NCI-H1930 (cell line): ENCODE data around the gene BIRC7.

Experiments used
- DNase-seq, 2 experiments: peaks; one replicate each; lab custom pipeline; 2025; lab: John Stamatoyannopoulos, UW

The BIRC7 gene

GRCh38 chr20:63265891-63266515 lies 30.3 kb downstream of the BIRC7 start:
- no peak for DNase-seq

GRCh38 chr20:63267691-63268090 lies 32.0 kb downstream of the BIRC7 start:
- DNase-seq: no peak

DNA sequence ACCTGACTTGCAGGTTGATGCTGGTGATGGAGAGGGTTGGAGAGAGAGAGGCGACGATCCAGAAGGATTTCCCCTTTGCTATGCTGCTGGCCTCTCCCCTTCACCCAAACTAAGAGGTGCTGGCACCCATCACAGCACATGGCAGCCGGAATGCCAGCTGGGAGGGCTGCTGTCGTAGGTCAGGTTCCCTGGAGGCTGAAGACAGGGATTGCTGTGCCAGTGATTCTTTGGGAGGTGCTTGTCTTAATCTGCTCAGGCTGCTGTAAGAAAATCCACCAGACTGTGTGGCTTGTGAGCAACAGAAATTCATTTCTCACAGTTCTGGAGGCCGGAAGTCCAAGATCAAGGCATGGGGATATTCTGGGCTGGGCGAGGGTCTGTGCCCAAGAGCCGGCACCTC lies 32.6 kb downstream of the BIRC7 start:
- DNase-seq: no peak

GRCh38 chr20:63268671-63269439 lies 33.1 kb downstream of the BIRC7 start:
- no peak for DNase-seq

DNA sequence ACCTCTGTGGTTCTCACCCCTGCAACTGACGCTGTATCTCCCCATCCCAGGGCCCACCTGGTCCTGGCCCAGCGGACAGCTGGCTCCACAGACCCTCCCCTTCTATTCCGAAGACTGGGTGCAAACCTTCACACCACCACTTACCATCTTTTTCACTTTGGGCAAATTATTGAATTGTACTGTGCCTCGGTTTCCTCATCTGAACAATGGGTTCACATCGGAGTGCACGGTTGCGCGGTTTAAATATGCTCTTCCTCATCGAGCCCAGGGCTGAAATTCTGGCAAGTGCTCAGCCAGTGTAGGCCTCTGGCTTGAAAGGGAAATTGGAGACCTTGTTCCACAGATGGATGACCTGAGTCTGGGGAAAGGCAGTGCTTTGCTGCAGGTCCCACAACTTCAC lies 34.0 kb downstream of the BIRC7 start:
- no peak for DNase-seq

- DNase-seq: no peak
Observed at GRCh38 chr20:63270606-63271325, 35.1 kb downstream of the BIRC7 start.

DNA sequence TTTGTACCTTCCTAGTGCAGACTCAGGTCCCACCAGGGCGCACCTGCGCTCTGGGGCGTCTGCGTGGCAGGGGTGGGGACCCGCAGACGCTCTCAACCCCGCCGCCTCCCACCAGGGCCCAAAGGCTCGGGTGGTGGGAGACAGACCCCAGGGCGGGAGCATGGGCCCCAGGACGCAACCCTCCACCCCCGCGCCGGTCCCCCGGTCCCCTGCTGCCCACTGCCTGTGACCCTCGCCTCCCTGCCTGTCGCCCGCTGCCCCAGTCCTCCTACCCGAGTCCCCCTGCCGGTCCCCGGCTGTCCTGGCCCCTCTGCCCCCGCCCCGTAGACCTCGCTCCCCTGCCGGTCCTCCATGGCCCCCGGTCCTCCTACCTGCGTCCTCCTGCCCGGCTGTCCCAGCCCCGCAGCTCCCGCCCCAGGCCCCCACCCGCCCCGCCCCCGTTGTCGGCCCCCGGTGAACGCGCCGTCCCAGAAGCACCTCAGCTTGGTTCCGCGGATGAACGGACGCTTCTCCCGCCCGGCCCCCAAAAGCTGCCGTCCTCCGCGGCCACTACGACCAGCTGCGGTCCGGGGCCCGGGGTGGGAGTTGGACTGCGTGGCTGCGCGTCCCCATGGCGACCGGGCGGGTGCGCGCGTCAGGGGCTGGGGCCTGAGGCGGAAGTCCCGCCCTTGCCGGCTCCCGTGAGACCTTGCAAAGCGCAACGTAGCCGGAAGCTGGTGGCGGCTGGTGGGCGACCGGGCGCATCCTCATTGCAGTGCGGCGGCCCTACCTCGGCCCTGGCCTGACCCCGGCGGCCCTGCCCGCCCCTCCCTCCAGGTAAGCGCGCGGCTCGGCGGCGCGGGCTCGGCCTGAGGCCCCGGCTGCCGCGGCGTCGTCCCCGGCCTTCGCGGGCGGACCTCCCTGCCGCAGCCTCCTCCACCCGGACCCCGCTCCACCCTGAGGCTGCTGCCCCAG lies 36.7 kb downstream of the BIRC7 start, which contains the start of gene ARFGAP1:
Gene ARFGAP1, plus strand, starts transcription at position 709 of the 954 bp plus-strand sequence. CDS start 2,768 bp downstream, outside the sequence.
- DNase-seq: peak; percentile 88 to 91

GRCh38 chr20:63273059-63273579 lies 37.4 kb downstream of the BIRC7 start:
- DNase-seq: no peak

- DNase-seq: no peak
Observed at GRCh38 chr20:63273635-63274380, 38.1 kb downstream of the BIRC7 start.

DNA sequence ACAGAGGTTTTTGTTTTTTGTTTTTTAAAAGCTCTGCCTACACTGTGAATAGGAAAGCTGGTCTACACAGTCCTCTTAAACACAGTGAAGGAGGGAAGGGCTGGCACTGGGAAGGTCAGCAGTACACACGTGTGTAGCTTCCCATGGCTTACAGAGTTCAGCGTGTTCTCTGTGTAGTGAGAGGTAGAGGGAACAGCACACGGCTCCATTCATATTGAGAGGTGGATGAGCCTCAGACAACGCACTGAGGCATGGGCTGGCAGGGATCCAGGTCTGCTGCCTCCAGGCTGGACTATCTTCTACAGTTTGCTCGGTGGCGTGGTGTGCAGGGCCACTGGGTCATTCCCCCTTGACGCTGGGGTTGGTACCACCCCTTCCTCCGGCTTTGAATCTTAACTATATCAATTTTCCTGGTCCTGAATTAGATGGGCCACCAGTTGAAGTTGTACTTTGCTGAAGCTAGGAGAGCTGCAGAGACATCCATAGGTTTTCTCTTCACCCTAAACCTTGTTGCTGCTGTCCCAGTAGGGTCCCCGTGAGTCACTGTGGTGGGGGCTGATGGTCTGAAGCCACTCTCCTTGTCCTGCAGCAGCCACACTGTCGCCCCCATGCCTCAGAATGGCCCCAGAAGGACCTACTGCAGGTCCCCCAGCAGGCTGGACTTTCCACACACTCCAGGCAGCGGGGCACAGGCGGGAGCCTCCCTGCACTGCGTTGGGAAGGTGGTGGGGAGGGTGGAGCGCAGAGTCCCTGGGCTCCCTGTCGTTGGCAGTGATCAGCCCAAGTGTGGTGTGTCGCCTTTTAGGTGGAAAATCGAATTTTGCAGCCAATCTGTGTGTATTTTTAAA lies 38.9 kb downstream of the BIRC7 start:
- no peak for DNase-seq

GRCh38 chr20:63275825-63276224 lies 40.1 kb downstream of the BIRC7 start:
- no peak for DNase-seq

DNA sequence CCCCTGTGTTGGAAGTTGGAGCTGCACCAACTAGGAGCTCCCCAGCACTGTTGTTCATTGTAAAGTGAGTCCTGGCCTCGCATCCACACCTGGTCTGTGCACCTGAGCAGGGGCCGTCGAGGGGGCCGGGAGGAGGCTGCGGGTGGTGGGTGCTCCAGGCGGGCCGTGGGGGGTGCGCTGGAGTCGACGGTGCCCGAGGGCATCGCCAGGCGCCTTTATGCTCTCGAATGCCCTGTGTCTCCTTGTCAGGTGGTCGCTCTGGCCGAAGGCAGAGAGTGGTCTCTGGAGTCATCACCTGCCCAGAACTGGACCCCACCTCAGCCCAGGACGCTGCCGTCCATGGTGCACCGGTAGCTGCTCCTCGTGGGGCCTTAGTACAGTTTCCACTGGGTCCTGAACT lies 41.3 kb downstream of the BIRC7 start:
- no peak for DNase-seq

- no peak for DNase-seq
Observed at GRCh38 chr20:63277466-63278272, 42.0 kb downstream of the BIRC7 start.

DNA sequence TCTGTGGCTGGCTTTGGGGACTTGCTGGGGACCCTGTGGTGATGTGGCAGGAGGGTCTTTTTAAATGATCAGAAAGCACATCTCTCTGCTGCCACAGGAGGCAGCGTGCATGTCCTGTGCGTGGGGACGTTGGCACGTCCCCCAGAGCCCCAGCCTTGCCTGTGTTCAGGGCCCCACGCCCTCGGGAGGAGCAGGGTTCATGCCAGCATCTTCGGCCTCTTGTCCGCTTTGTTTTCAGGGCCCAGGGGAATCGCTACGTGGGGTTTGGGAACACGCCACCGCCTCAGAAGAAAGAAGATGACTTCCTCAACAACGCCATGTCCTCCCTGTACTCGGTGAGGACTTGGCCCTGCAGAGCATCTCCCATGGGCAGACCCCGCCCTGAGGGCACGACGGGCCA lies 43.0 kb downstream of the BIRC7 start:
- no peak for DNase-seq

GRCh38 chr20:63279931-63280330 lies 44.2 kb downstream of the BIRC7 start:
- DNase-seq: no peak

DNA sequence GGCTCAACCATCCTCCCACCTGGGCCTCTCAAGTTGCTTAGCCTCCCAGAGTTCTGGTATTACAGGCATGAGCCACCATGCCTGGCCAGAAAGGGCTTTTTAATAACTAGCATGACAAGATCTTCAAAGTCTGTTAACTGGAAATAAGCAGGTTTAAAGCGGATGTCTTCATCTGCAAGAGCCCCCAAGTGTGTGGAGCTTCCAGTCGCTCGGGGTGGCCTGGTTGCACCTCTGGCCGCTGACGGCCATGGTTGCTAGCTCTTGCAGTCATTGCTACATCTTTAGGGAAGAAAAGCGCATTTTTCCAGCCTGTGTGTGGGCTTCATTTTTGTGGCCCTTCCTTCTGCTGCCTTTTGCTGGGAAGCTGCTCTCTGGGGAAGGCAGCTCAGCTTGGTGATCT lies 44.7 kb downstream of the BIRC7 start:
- no peak for DNase-seq

GRCh38 chr20:63280929-63281545 lies 45.3 kb downstream of the BIRC7 start:
- no peak for DNase-seq
